ENCODE data around the gene FOXA2. TPM values are rescaled to one million over a fixed set of nuclear protein-coding genes. Genes with fewer than 3 reads are reported as not detected.
A peak's percentile ranks its signal among the peaks of the same experiment; 100 is the strongest.

The FOXA2 gene
- total and polyA plus RNA-seq, 2 of the 13 experiments (the other 11 are each of a cell fraction or from before 2014, with no cell fraction given): 8.8 to 12.2 TPM

- TF ChIP-seq MLX (CRISPR knock-in tag; IDR thresholded peaks at IDR 0.05) (no peak; the same call in 1 of the 2 replicates), ELK4 (CRISPR knock-in tag; IDR thresholded peaks at IDR 0.05; ENCODE audit: borderline replicate concordance) (no peak), NFE2L2 (IDR thresholded peaks at IDR 0.05; ENCODE audit: low read length) (no peak), ZNF83 (CRISPR knock-in tag; IDR thresholded peaks at IDR 0.05; ENCODE audit: borderline replicate concordance) (peak; percentile 48; the same call in 1 of the 2 replicates), SNAPC5 (CRISPR knock-in tag; IDR thresholded peaks at IDR 0.05; ENCODE audit: borderline replicate concordance) (peak; percentile 22; the same call in 1 of the 2 replicates), YEATS2 (CRISPR knock-in tag; IDR thresholded peaks at IDR 0.05; ENCODE audit: borderline replicate concordance) (no peak), ZNF343 (CRISPR knock-in tag; IDR thresholded peaks at IDR 0.05) (peak; percentile 58; the same call in 1 of the 2 replicates), SIN3A (IDR thresholded peaks at IDR 0.05; ENCODE audit: borderline replicate concordance, low read depth, low read length) (peak; percentile 83; the same call in 1 of the 2 replicates), NCOA2 (CRISPR knock-in tag; IDR thresholded peaks at IDR 0.05) (peak; percentile 23), CREM (IDR thresholded peaks at IDR 0.05) (no peak), CREM (CRISPR knock-in tag; IDR thresholded peaks at IDR 0.05) (no peak), KDM5B (CRISPR knock-in tag; IDR thresholded peaks at IDR 0.05; ENCODE audit: borderline replicate concordance) (no peak; the same call in none of the 2 replicates), ZNF776 (CRISPR knock-in tag; IDR thresholded peaks at IDR 0.05) (peak; percentile 29; the same call in 1 of the 2 replicates), IRF1 (CRISPR knock-in tag; IDR thresholded peaks at IDR 0.05; ENCODE audit: low read depth) (no peak), FOXO4 (CRISPR knock-in tag; conservative IDR thresholded peaks at IDR 0.05) (no peak), MED8 (CRISPR knock-in tag; IDR thresholded peaks at IDR 0.05; ENCODE audit: insufficient replicate concordance) (peak; percentile 20), ZNF784 (CRISPR knock-in tag; IDR thresholded peaks at IDR 0.05; ENCODE audit: borderline replicate concordance) (no peak), SNAI1 (CRISPR knock-in tag; IDR thresholded peaks at IDR 0.05; ENCODE audit: borderline replicate concordance) (0 out of 2 replicates have a peak, but pooled peaks have one; percentile 8), ZBTB39 (CRISPR knock-in tag; IDR thresholded peaks at IDR 0.05) (no peak; the same call in 1 of the 2 replicates), KAT2B (IDR thresholded peaks at IDR 0.05; ENCODE audit: borderline replicate concordance, low read depth, low read length) (no peak), RXRB (CRISPR knock-in tag; IDR thresholded peaks at IDR 0.05; ENCODE audit: borderline replicate concordance) (peak; percentile 38; the same call in 1 of the 2 replicates), HOXA9 (CRISPR knock-in tag; IDR thresholded peaks at IDR 0.05; ENCODE audit: borderline replicate concordance) (no peak; the same call in 1 of the 2 replicates)
These were observed 6.7 kb downstream of the FOXA2 start (continued) for GRCh38 chr20:22577515-22578220.
